ENCODE results near the gene WSCD1. TPM values are rescaled to one million over a fixed set of nuclear protein-coding genes. Genes with fewer than 3 reads are reported as not detected.

The WSCD1 gene
- total and polyA plus RNA-seq, 12 donors = 2.5 to 13.8 (median 4.2) TPM

GRCh38 chr17:6164996-6165395 is 94.8 kb downstream of the WSCD1 start:
- no peak for DNase-seq
- Histone ChIP-seq H3K27me3 (peaks cover 0 to 29% (median 0%) of the 10 kb centered on the region in 7 donors), H3K9me3 (no peaks in the 10 kb centered on the region), H3K4me1 (no peaks in the 10 kb centered on the region), H3K36me3 (no peaks in the 10 kb centered on the region), H3K27ac (no peak overlapping the region), H3K4me3 (no peak overlapping the region)
- intact Hi-C loops (cut with DNase I) = no loop called here
- TF ChIP-seq, protein P1, sequence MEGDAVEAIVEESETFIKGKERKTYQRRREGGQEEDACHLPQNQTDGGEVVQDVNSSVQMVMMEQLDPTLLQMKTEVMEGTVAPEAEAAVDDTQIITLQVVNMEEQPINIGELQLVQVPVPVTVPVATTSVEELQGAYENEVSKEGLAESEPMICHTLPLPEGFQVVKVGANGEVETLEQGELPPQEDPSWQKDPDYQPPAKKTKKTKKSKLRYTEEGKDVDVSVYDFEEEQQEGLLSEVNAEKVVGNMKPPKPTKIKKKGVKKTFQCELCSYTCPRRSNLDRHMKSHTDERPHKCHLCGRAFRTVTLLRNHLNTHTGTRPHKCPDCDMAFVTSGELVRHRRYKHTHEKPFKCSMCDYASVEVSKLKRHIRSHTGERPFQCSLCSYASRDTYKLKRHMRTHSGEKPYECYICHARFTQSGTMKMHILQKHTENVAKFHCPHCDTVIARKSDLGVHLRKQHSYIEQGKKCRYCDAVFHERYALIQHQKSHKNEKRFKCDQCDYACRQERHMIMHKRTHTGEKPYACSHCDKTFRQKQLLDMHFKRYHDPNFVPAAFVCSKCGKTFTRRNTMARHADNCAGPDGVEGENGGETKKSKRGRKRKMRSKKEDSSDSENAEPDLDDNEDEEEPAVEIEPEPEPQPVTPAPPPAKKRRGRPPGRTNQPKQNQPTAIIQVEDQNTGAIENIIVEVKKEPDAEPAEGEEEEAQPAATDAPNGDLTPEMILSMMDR (IDR thresholded peaks at IDR 0.05) = no peak
- no peak for ATAC-seq
- 83 to 85% methylated on average over 5 of the region's 5 CpGs for WGBS, 2 donors

GRCh38 chr17:6165806-6166205 is 95.6 kb downstream of the WSCD1 start:
- H3K27me3 ChIP-seq = peaks cover 0 to 30% (median 0%) of the 10 kb centered on the region in 7 donors
- no peaks in the 10 kb centered on the region for H3K36me3 ChIP-seq
- intact Hi-C loops (cut with DNase I) = no loop called here
- no peak for DNase-seq
- WGBS, 2 donors = 83 to 88% methylated on average over 6 of the region's 6 CpGs
- no peaks in the 10 kb centered on the region for H3K4me1 ChIP-seq
- no peak for ATAC-seq
- H3K9me3 ChIP-seq = no peaks in the 10 kb centered on the region
- no peak overlapping the region for H3K27ac ChIP-seq
- TF ChIP-seq, protein P1 (IDR thresholded peaks at IDR 0.05) = no peak
- H3K4me3 ChIP-seq = no peak overlapping the region

GRCh38 chr17:6166492-6167179 is 96.5 kb downstream of the WSCD1 start:
- no peaks in the 10 kb centered on the region for H3K36me3 ChIP-seq
- H3K27ac ChIP-seq = no peak overlapping the region
- H3K9me3 ChIP-seq = no peaks in the 10 kb centered on the region
- peaks cover 0 to 32% (median 0%) of the 10 kb centered on the region in 7 donors for H3K27me3 ChIP-seq
- ATAC-seq (no peak), DNase-seq (no peak)
- intact Hi-C loops (cut with DNase I) = no loop called here
- H3K4me3 ChIP-seq = no peak overlapping the region
- WGBS, 2 donors = 46 to 51% methylated on average over 6 of the region's 6 CpGs
- TF ChIP-seq, protein P1 (IDR thresholded peaks at IDR 0.05) = no peak
- no peaks in the 10 kb centered on the region for H3K4me1 ChIP-seq

DNA sequence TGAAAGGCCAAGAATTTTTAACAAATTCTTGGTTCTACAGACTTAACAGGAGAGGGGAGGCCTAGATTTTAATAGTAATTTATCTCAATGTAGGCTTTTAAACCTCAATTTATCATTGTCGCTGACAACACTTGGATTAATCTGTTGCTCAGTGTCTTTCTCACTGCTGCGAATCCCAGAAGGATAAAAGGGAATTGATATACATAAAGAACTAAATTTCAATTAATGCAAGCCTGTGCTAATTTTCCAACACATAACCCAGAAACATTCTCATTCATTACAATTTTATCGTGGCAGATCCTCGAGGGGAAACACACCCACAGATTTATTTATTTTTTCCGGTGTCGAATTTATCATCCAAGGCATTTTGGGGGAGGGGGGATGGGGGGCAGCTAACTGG is 98.1 kb downstream of the WSCD1 start:
- Histone ChIP-seq H3K4me1 (no peaks in the 10 kb centered on the region), H3K27me3 (peaks cover 0 to 30% (median under 1%) of the 10 kb centered on the region in 7 donors), H3K27ac (no peak overlapping the region), H3K4me3 (no peak overlapping the region), H3K36me3 (no peaks in the 10 kb centered on the region), H3K9me3 (no peaks in the 10 kb centered on the region)
- intact Hi-C loops (cut with DNase I) = no loop called here
- DNase-seq (no peak), ATAC-seq (no peak)
- WGBS, 2 donors = 69 to 72% methylated on average over 6 of the region's 6 CpGs
- TF ChIP-seq, protein P1 (IDR thresholded peaks at IDR 0.05) = no peak

Data from heart right ventricle (tissue), 16 donors.